HCT116 (cell line): ENCODE results near the gene GALNT18.

Source experiments
- CTCF ChIP-seq, 3 experiments: fragments of 200-600 bp in 1 of 3; sonication (generic) in 1 of 3; IDR thresholded peaks in 2 of 3; conservative IDR thresholded peaks in 1 of 3; 2 replicates each; pipeline ENCODE4 v1.5.1; 2012 to 2017; ENCODE audit warnings: low read depth in 2 of 3, low read length in 2 of 3, antibody characterized with exemption in 1 of 3, borderline replicate concordance in 1 of 3, control low read depth in 1 of 3, mild to moderate bottlenecking in 1 of 3, mixed read lengths in 1 of 3, mixed run types in 1 of 3, moderate library complexity in 1 of 3; ENCODE audit not compliant: insufficient read depth in 1 of 3
- EGR1 ChIP-seq: IDR thresholded peaks from 2 replicates; pipeline ENCODE4 v1.6.1; 2012; ENCODE audit warnings: low read depth
- EZH2 ChIP-seq: fragments of 200-600 bp; sonication (generic); IDR thresholded peaks from 2 replicates; pipeline ENCODE4 v1.6.1; 2017; ENCODE audit warnings: antibody characterized with exemption, mixed run types
- EZH2phosphoT487 ChIP-seq: fragments of 200-600 bp; IDR thresholded peaks from 2 replicates; pipeline ENCODE4 v1.6.1; 2018; ENCODE audit warnings: antibody characterized with exemption, borderline replicate concordance
- JUND ChIP-seq: IDR thresholded peaks from 2 replicates; pipeline ENCODE4 v1.6.1; 2012
- MAX ChIP-seq: IDR thresholded peaks from 2 replicates; pipeline ENCODE4 v1.6.1; 2012
- POLR2A ChIP-seq: IDR thresholded peaks from 2 replicates; pipeline ENCODE4 v1.7.0; 2011; ENCODE audit warnings: borderline replicate concordance; ENCODE audit not compliant: insufficient read depth, insufficient read length; ENCODE audit errors: extremely low read depth
- POLR2AphosphoS5 ChIP-seq: IDR thresholded peaks from 2 replicates; pipeline ENCODE4 v1.6.1; 2011; ENCODE audit warnings: mild to moderate bottlenecking, low read depth, low read length, moderate library complexity
- RAD21 ChIP-seq: IDR thresholded peaks from 2 replicates; pipeline ENCODE4 v1.6.1; 2012; ENCODE audit warnings: low read depth, mild to moderate bottlenecking
- REST ChIP-seq: IDR thresholded peaks from 2 replicates; pipeline ENCODE4 v1.6.1; 2012; ENCODE audit warnings: low read depth
- YY1 ChIP-seq: IDR thresholded peaks from 2 replicates; pipeline ENCODE4 v1.6.1; 2011; ENCODE audit warnings: low read length, low read depth, moderate library complexity, mild to moderate bottlenecking; ENCODE audit not compliant: insufficient replicate concordance; ENCODE audit errors: extremely low read depth
- ZFX ChIP-seq: fragments of 450-650 bp; IDR thresholded peaks from 2 replicates; pipeline ENCODE4 v1.6.1; 2017

- TF ChIP-seq EZH2 (no peak), CTCF (IDR thresholded peaks at IDR 0.05 in 2 of 3, conservative IDR thresholded peaks at IDR 0.05 in 1 of 3; ENCODE audit: borderline replicate concordance in 1 of 3, insufficient read depth in 1 of 3, low read depth in 2 of 3, low read length in 2 of 3) (no peak), POLR2AphosphoS5 (no peak), REST (no peak), EZH2phosphoT487 (no peak), MAX (no peak), RAD21 (no peak), POLR2A (no peak), JUND (no peak), YY1 (no peak), ZFX (no peak), EGR1 (no peak)
These were observed 130.2 kb downstream of the GALNT18 start for GRCh38 chr11:11491589-11491988.
